GM12878 (cell line): ENCODE measurements around the gene SF3A1.

ENCODE experiments used
- IRF3 ChIP-seq: fragments of 450-650 bp; IDR thresholded peaks from 2 replicates; pipeline ENCODE4 v1.6.1; 2014; ENCODE audit warnings: mild to moderate bottlenecking
- NBN ChIP-seq: fragments of 450-650 bp; IDR thresholded peaks from 2 replicates; pipeline ENCODE4 v1.6.1; 2016
- NR2C2 ChIP-seq: IDR thresholded peaks from 2 replicates; pipeline ENCODE4 v1.6.1; 2011; ENCODE audit warnings: borderline replicate concordance, low read depth; ENCODE audit not compliant: control insufficient read depth, insufficient read length
- RAD51 ChIP-seq: fragments of 450-650 bp; IDR thresholded peaks from 2 replicates; pipeline ENCODE4 v1.6.1; 2016; ENCODE audit warnings: moderate library complexity, mild to moderate bottlenecking, inconsistent platforms
- SIN3A ChIP-seq: IDR thresholded peaks from 2 replicates; pipeline ENCODE4 v1.6.1; 2012; ENCODE audit warnings: low read depth, low read length, improper control_type of control experiment

GRCh38 chr22:30333707-30334087, 23.0 kb downstream of the SF3A1 start:
- no peak for TF ChIP-seq NR2C2
- no peak for TF ChIP-seq RAD51
- no peak for TF ChIP-seq NBN
- TF ChIP-seq IRF3: no peak
- TF ChIP-seq SIN3A: no peak
